H1 (cell line): ENCODE data around the gene FNDC10. TPM values are rescaled to one million over a fixed set of nuclear protein-coding genes. Genes with fewer than 3 reads are reported as not detected.

Experiments used
- CTCF ChIA-PET: fragments of 300-600 bp; sonication (Branson Sonifier 250); formaldehyde crosslinking; loops from one replicate; lab custom pipeline; 2021; ENCODE audit not compliant: partially characterized antibody; lab: Charles Lee
- POLR2A ChIA-PET: fragments of 300-600 bp; sonication (Branson Sonifier 250); formaldehyde crosslinking; loops from one replicate; lab custom pipeline; 2021; ENCODE audit warnings: inconsistent platforms; ENCODE audit not compliant: partially characterized antibody; lab: Charles Lee
- DNase-seq, 2 experiments: peaks; one replicate each; pipeline versions ENCODE4 v3.0.0 to v3.0.0-alpha.2; 2010 to 2022; ENCODE audit warnings: low spot score in 2 of 2, low read depth in 1 of 2, mixed read lengths in 1 of 2
- FAIRE-seq: peaks from 2 replicates; lab custom pipeline; 2011; peaks lifted over from hg19 to GRCh38; lab: Jason Lieb, UNC
- H2AFZ ChIP-seq: 2 replicates; pipeline ENCODE4 v1.8.1; 2012; ENCODE audit warnings: low read length, inconsistent platforms
- H2AK5ac ChIP-seq: 2 replicates; pipeline ENCODE4 v1.6.1; 2013; ENCODE audit warnings: low read depth, low read length
- H2BK120ac ChIP-seq: replicated peaks from 2 replicates; pipeline ENCODE3; 2013; ENCODE audit warnings: low read depth, low read length, inconsistent platforms
- H2BK12ac ChIP-seq: 2 replicates; pipeline ENCODE4 v1.6.1; 2013; ENCODE audit warnings: low read depth, low read length
- H2BK15ac ChIP-seq: 2 replicates; pipeline ENCODE4 v1.6.1; 2013; ENCODE audit warnings: low read length
- H2BK20ac ChIP-seq: 2 replicates; pipeline ENCODE4 v1.6.1; 2013; ENCODE audit warnings: low read length
- H2BK5ac ChIP-seq: 2 replicates; pipeline ENCODE4 v1.6.1; 2013; ENCODE audit warnings: low read depth, low read length
- H3K14ac ChIP-seq: 2 replicates; pipeline ENCODE4 v1.6.1; 2013; ENCODE audit warnings: inconsistent platforms; ENCODE audit not compliant: insufficient read length
- H3K18ac ChIP-seq: 2 replicates; pipeline ENCODE4 v1.6.1; 2013; ENCODE audit warnings: low read length; ENCODE audit errors: extremely low read depth
- H3K23ac ChIP-seq: 2 replicates; pipeline ENCODE4 v1.6.1; 2013; ENCODE audit warnings: inconsistent platforms; ENCODE audit not compliant: insufficient read length
- H3K23me2 ChIP-seq: 2 replicates; pipeline ENCODE4 v1.6.1; 2013; ENCODE audit warnings: low read depth, low read length
- H3K27ac ChIP-seq: 2 replicates; pipeline ENCODE4 v1.6.1; 2011; ENCODE audit warnings: low read depth, low read length, inconsistent platforms
- H3K27me3 ChIP-seq, 4 experiments: replicated peaks in 1 of 4; 1 replicate in 1 of 4; 2 replicates in 3 of 4; pipeline versions ENCODE4 v1.6.1 to v1.8.1; 2011 to 2013; ENCODE audit warnings: low read length in 3 of 4, mild to moderate bottlenecking in 3 of 4, inconsistent platforms in 2 of 4, mixed read lengths in 2 of 4, moderate library complexity in 1 of 4; ENCODE audit not compliant: control insufficient read depth in 3 of 4, insufficient read depth in 3 of 4; ENCODE audit errors: extremely low read depth in 1 of 4
- H3K36me3 ChIP-seq, 4 experiments: 2 replicates each; pipeline versions ENCODE4 v1.6.1 to v1.8.1; 2011 to 2013; ENCODE audit warnings: mild to moderate bottlenecking in 4 of 4, low read length in 3 of 4, moderate library complexity in 2 of 4, control low read depth in 1 of 4, inconsistent platforms in 1 of 4; ENCODE audit not compliant: insufficient read depth in 4 of 4, control insufficient read depth in 2 of 4
- H3K4ac ChIP-seq: replicated peaks from 2 replicates; pipeline ENCODE3; 2013; ENCODE audit warnings: low read length, low read depth, mixed read lengths, inconsistent platforms; ENCODE audit not compliant: insufficient read length
- H3K4me1 ChIP-seq, 4 experiments: replicated peaks in 1 of 4; 1 replicate in 1 of 4; 2 replicates in 3 of 4; pipeline versions ENCODE4 v1.6.1 to v1.8.1; 2011 to 2013; ENCODE audit warnings: low read length in 3 of 4, inconsistent platforms in 2 of 4, mixed read lengths in 1 of 4; ENCODE audit not compliant: insufficient read depth in 4 of 4, control insufficient read depth in 3 of 4
- H3K4me2 ChIP-seq, 2 experiments: 2 replicates each; pipeline versions ENCODE4 v1.6.1 to v1.8.1; 2011 to 2013; ENCODE audit warnings: low read depth in 2 of 2, low read length in 2 of 2, control low read depth in 1 of 2, inconsistent platforms in 1 of 2, mild to moderate bottlenecking in 1 of 2; ENCODE audit not compliant: insufficient read depth in 1 of 2
- H3K4me3 ChIP-seq, 4 experiments: fragments of 200-600, 300-600 bp in 1 of 4; sonication (generic), shearing (Covaris generic), sonication (Bioruptor Twin) in 1 of 4; 2 replicates each; pipeline versions ENCODE4 v1.5.1 to v1.8.1; 2011 to 2016; ENCODE audit warnings: low read length in 4 of 4, low read depth in 3 of 4, control low read depth in 2 of 4, inconsistent platforms in 2 of 4, mild to moderate bottlenecking in 2 of 4, mixed read lengths in 1 of 4, moderate library complexity in 1 of 4; ENCODE audit not compliant: insufficient read depth in 2 of 4; ENCODE audit errors: extremely low read depth in 1 of 4
- H3K56ac ChIP-seq: replicated peaks from 2 replicates; pipeline ENCODE3; 2013; ENCODE audit warnings: low read depth, mild to moderate bottlenecking, mixed read lengths, low read length, inconsistent platforms; ENCODE audit not compliant: insufficient read length
- H3K79me1 ChIP-seq: 2 replicates; pipeline ENCODE4 v1.6.1; 2013; ENCODE audit warnings: low read depth, low read length, control low read depth
- H3K79me2 ChIP-seq, 2 experiments: 2 replicates each; pipeline versions ENCODE4 v1.6.1 to v1.8.1; 2012 to 2013; ENCODE audit warnings: low read length in 2 of 2, mild to moderate bottlenecking in 2 of 2, inconsistent platforms in 1 of 2; ENCODE audit not compliant: insufficient read depth in 2 of 2, control insufficient read depth in 1 of 2
- H3K9ac ChIP-seq, 4 experiments: replicated peaks in 1 of 4; 1 replicate in 1 of 4; 2 replicates in 3 of 4; pipeline versions ENCODE4 v1.6.1 to v1.8.1; 2011 to 2013; ENCODE audit warnings: low read depth in 3 of 4, low read length in 3 of 4, control low read depth in 2 of 4, mild to moderate bottlenecking in 2 of 4, moderate library complexity in 2 of 4, inconsistent platforms in 1 of 4; ENCODE audit errors: extremely low read depth in 1 of 4
- H3K9me3 ChIP-seq, 2 experiments: 2 replicates each; pipeline versions ENCODE4 v1.6.1 to v1.8.1; 2012 to 2013; ENCODE audit warnings: mild to moderate bottlenecking in 2 of 2, moderate library complexity in 2 of 2, control low read depth in 1 of 2, inconsistent platforms in 1 of 2, low read depth in 1 of 2, low read length in 1 of 2, mixed read lengths in 1 of 2; ENCODE audit not compliant: insufficient read depth in 2 of 2
- H4K20me1 ChIP-seq, 2 experiments: replicated peaks in 1 of 2; 2 replicates each; pipeline versions ENCODE3 to v1.8.1; 2011 to 2013; ENCODE audit warnings: inconsistent platforms in 2 of 2, low read length in 2 of 2, mild to moderate bottlenecking in 1 of 2; ENCODE audit not compliant: insufficient read depth in 2 of 2, control insufficient read depth in 1 of 2
- H4K5ac ChIP-seq: 2 replicates; pipeline ENCODE4 v1.6.1; 2013; ENCODE audit warnings: low read length, low read depth, mixed read lengths, inconsistent platforms; ENCODE audit not compliant: insufficient read length
- H4K8ac ChIP-seq: 2 replicates; pipeline ENCODE4 v1.8.0; 2013; ENCODE audit warnings: mild to moderate bottlenecking, moderate library complexity, low read length, inconsistent platforms; ENCODE audit not compliant: insufficient read depth; ENCODE audit errors: extremely low read depth
- H4K91ac ChIP-seq: replicated peaks from 2 replicates; pipeline ENCODE3; 2013; ENCODE audit warnings: low read length, mixed read lengths, inconsistent platforms; ENCODE audit not compliant: insufficient read length
- EZH2 ChIP-seq: fragments of 200-600 bp; sonication (generic); IDR thresholded peaks from 2 replicates; pipeline ENCODE4 v1.7.1; 2012; ENCODE audit warnings: low read depth, mild to moderate bottlenecking, moderate library complexity, low read length, inconsistent platforms; ENCODE audit not compliant: severe bottlenecking
- GTF2F1 ChIP-seq: IDR thresholded peaks from 2 replicates; pipeline ENCODE4 v1.6.1; 2012; ENCODE audit warnings: low read depth, low read length, improper control_type of control experiment, borderline replicate concordance
- JUN ChIP-seq: IDR thresholded peaks from 2 replicates; pipeline ENCODE4 v1.6.1; 2011; ENCODE audit warnings: low read depth, mild to moderate bottlenecking, improper control_type of control experiment, low read length
- JUND ChIP-seq: IDR thresholded peaks from 2 replicates; pipeline ENCODE4 v1.6.1; 2011; ENCODE audit warnings: mild to moderate bottlenecking, improper control_type of control experiment, low read length
- MAFK ChIP-seq: IDR thresholded peaks from 2 replicates; pipeline ENCODE4 v1.6.1; 2012; ENCODE audit warnings: low read depth, mild to moderate bottlenecking, improper control_type of control experiment, low read length
- NRF1 ChIP-seq: IDR thresholded peaks from 2 replicates; pipeline ENCODE4 v1.6.1; 2011; ENCODE audit warnings: mild to moderate bottlenecking, low read depth, low read length, improper control_type of control experiment
- PHF8 ChIP-seq: fragments of 200-600 bp; sonication (generic); conservative IDR thresholded peaks from 2 replicates; pipeline ENCODE4 v1.7.1; 2012; ENCODE audit warnings: low read depth, mild to moderate bottlenecking, inconsistent platforms, low read length, moderate library complexity
- RAD21 ChIP-seq, 2 experiments: IDR thresholded peaks in 1 of 2; conservative IDR thresholded peaks in 1 of 2; 2 replicates each; pipeline ENCODE4 v1.6.1; 2011; ENCODE audit warnings: low read depth in 2 of 2, low read length in 2 of 2, improper control_type of control experiment in 1 of 2, inconsistent platforms in 1 of 2, mild to moderate bottlenecking in 1 of 2, moderate library complexity in 1 of 2
- RFX5 ChIP-seq: IDR thresholded peaks from 2 replicates; pipeline ENCODE4 v1.6.1; 2011; ENCODE audit warnings: low read depth, low read length, improper control_type of control experiment, borderline replicate concordance
- TBP ChIP-seq: IDR thresholded peaks from 2 replicates; pipeline ENCODE4 v1.6.1; 2011; ENCODE audit warnings: low read depth, low read length, improper control_type of control experiment
- WGBS, 2 experiments: shearing (Covaris generic) in 1 of 2; methylation state at CpG; one replicate each; pipeline versions ENCODE4 v1.1.6 to v1.1.7; 2013 to 2015; ENCODE audit warnings: low lambda C conversion rate in 2 of 2, mixed read lengths in 2 of 2, inconsistent platforms in 1 of 2, low coverage in 1 of 2, missing lambda C conversion rate in 1 of 2; ENCODE audit not compliant: insufficient replicate concordance in 2 of 2, insufficient coverage in 1 of 2, insufficient read length in 1 of 2; ENCODE audit errors: extremely low coverage in 1 of 2, missing lambda C conversion rate in 1 of 2; 5-methylcytosine and 5-hydroxymethylcytosine counted together
- polyA plus RNA-seq, 7 experiments: library from polyadenylated mRNA; depleted of rRNA in 3 of 7; stranded (reverse) in 5 of 7; unstranded in 2 of 7; fragments of >200 nt in 5 of 7; fragments of 200-250 nt in 2 of 7; gene quantifications; 1 replicate in 5 of 7; 2 replicates in 1 of 7; 4 replicates in 1 of 7; pipeline versions ENCODE4 v1.2.1 to v1.2.3, GENCODE V29; 2011 to 2013; ENCODE audit warnings: missing spikeins in 2 of 7, mixed read lengths in 2 of 7
- total RNA-seq: library from RNA; stranded (reverse); fragmentation: NEBNext Ultra II Directional; extraction: Animal tissue kit (Norgen Biotek cat#: 25700); gene quantifications from 2 replicates; pipeline ENCODE4 v1.2.1, GENCODE V29; 2021

FNDC10 gene
- total and polyA plus RNA-seq, 2 of the 8 experiments (the other 6 are each of a cell fraction or from before 2014, with no cell fraction given) = 19.0 to 21.8 TPM

- peak within 1 kb of the TSS; percentile 99 for H3K4ac ChIP-seq
- peak; percentile 95 to 97 for DNase-seq
- H4K8ac ChIP-seq = peak within 1 kb of the TSS; percentile 97
- H3K9ac ChIP-seq = peak within 1 kb of the TSS; percentile 93 to 99 (median 98)
- H3K56ac ChIP-seq = peak within 1 kb of the TSS; percentile 98
- no peak within 1 kb of the TSS for H3K23ac ChIP-seq
- no peaks in the 10 kb centered on the region; a peak in 1 of 7 replicates for H3K27me3 ChIP-seq
- peaks cover 0 to 13% of the 10 kb centered on the region in 2 experiments; a peak in 2 of 4 replicates for H3K79me2 ChIP-seq
- H2BK120ac ChIP-seq = no peak within 1 kb of the TSS
- H3K4me2 ChIP-seq = peak within 1 kb of the TSS; percentile 62 to 94
- ChIA-PET POLR2A (interaction anchor here (0.6 to 4.6 kb wide), 13 partner anchors 9 to 290 kb away, joined by 3 to 34 read pairs (median 4); partner anchors contain the start of gene MMP23B), CTCF (interaction anchor here (1.4 to 2.2 kb wide), 4 partner anchors 13 to 63 kb away, joined by 4 to 7 read pairs (median 6); no protein-coding TSS in a partner anchor)
- no peaks in the 10 kb centered on the region for H3K9me3 ChIP-seq
- no peak within 1 kb of the TSS for H3K14ac ChIP-seq
- H2BK12ac ChIP-seq = 0 out of 2 replicates have a peak within 1 kb of the TSS, but pooled peaks have one; percentile 80
- peak within 1 kb of the TSS; percentile 98 for H2BK5ac ChIP-seq
- H3K23me2 ChIP-seq = peaks cover 6% of the 10 kb centered on the region; the same call in 1 of the 2 replicates
- no peaks in the 10 kb centered on the region for H3K36me3 ChIP-seq
- H2BK15ac ChIP-seq = no peak within 1 kb of the TSS
- no peak within 1 kb of the TSS for H2BK20ac ChIP-seq
- no peak within 1 kb of the TSS for H2AK5ac ChIP-seq
- peaks cover 6 to 24% of the 10 kb centered on the region in 2 experiments for H4K20me1 ChIP-seq
- H3K79me1 ChIP-seq = peaks cover 3% of the 10 kb centered on the region
- WGBS, 2 experiments = 1% methylated on average over 60 of the region's 107 CpGs; no CpG with 5 or more reads in 1 of the 2 experiments
- no peak for FAIRE-seq
- peak within 1 kb of the TSS; percentile 100 for H4K5ac ChIP-seq
- H4K91ac ChIP-seq = peak within 1 kb of the TSS; percentile 98
- H3K4me3 ChIP-seq = peak within 1 kb of the TSS; percentile 80 to 97 (median 92)
- H3K4me1 ChIP-seq = peaks cover 0 to 13% (median 5%) of the 10 kb centered on the region in 4 experiments; a peak in 5 of 7 replicates
- H2AFZ ChIP-seq = peak within 1 kb of the TSS; percentile 57; the same call in 1 of the 2 replicates
- peak within 1 kb of the TSS; percentile 100 for H3K18ac ChIP-seq
- peak within 1 kb of the TSS; percentile 100 for H3K27ac ChIP-seq
- TF ChIP-seq JUND (no peak), EZH2 (no peak), TBP (no peak; the same call in 1 of the 2 replicates), RFX5 (peak; percentile 69; the same call in 1 of the 2 replicates), RAD21 (IDR thresholded peaks at IDR 0.05 in 1 of 2, conservative IDR thresholded peaks at IDR 0.05 in 1 of 2; ENCODE audit: low read depth in 2 of 2, low read length in 2 of 2) (no peak), PHF8 (peak; percentile 99), JUN (no peak), GTF2F1 (no peak), NRF1 (peak; percentile 96), MAFK (no peak)
Measured at GRCh38 chr1:1615256-1616044, 15.5 kb upstream of the FNDC10 start, which contains the start of gene MIB2. Gene MIB2 (plus strand): TSS chr1:1615500. CDS start chr1:1623453, 7,953 bp downstream.
